GM23338 (cell line): ENCODE measurements around the gene CD2AP. TPM values are rescaled to one million over a fixed set of nuclear protein-coding genes. Genes with fewer than 3 reads are reported as not detected.

Experiments used
- ATAC-seq: fragments of 200-7000 bp; cut with Tn5 transposase; 3 replicates; pipeline ENCODE4 v1.9.1; 2020
- DNase-seq: peaks from one replicate; pipeline ENCODE4 v3.0.0-alpha.2; 2015; ENCODE audit warnings: low spot score
- H2AFZ ChIP-seq: fragments of 200-600 bp; sonication (generic); 2 replicates; pipeline ENCODE4 v1.8.0; 2016; ENCODE audit warnings: antibody characterized with exemption, mild to moderate bottlenecking, moderate library complexity
- H3F3A ChIP-seq: fragments of 200-600 bp; sonication (generic); replicated peaks from 2 replicates; pipeline ENCODE4 v1.8.0; 2017; ENCODE audit warnings: antibody characterized with exemption, mixed run types, low read depth
- H3K27ac ChIP-seq: fragments of 200-600 bp; sonication (generic); 2 replicates; pipeline ENCODE4 v1.6.1; 2016; ENCODE audit warnings: low read depth
- H3K27me3 ChIP-seq: fragments of 200-600 bp; sonication (generic); 2 replicates; pipeline ENCODE4 v1.8.0; 2016; ENCODE audit warnings: mild to moderate bottlenecking, mixed run types, moderate library complexity; ENCODE audit not compliant: insufficient read depth
- H3K36me3 ChIP-seq: fragments of 200-600 bp; sonication (generic); 2 replicates; pipeline ENCODE4 v1.8.0; 2016; ENCODE audit warnings: mild to moderate bottlenecking; ENCODE audit not compliant: insufficient read depth
- H3K4me1 ChIP-seq: fragments of 200-600 bp; sonication (generic); 2 replicates; pipeline ENCODE4 v1.8.0; 2016; ENCODE audit warnings: mild to moderate bottlenecking, moderate library complexity; ENCODE audit not compliant: insufficient read depth
- H3K4me2 ChIP-seq: fragments of 200-600 bp; sonication (generic); 2 replicates; pipeline ENCODE4 v1.7.1; 2017; ENCODE audit warnings: mixed run types
- H3K4me3 ChIP-seq: fragments of 200-600 bp; sonication (generic); 2 replicates; pipeline ENCODE4 v1.6.1; 2016; ENCODE audit warnings: mixed run types
- H3K79me2 ChIP-seq: fragments of 200-600 bp; sonication (generic); replicated peaks from 2 replicates; pipeline ENCODE4 v1.8.0; 2017; ENCODE audit warnings: mild to moderate bottlenecking; ENCODE audit not compliant: insufficient read depth
- H3K9me2 ChIP-seq: fragments of 200-600 bp; sonication (generic); 2 replicates; pipeline ENCODE4 v1.8.0; 2017; ENCODE audit not compliant: insufficient read depth
- H4K20me1 ChIP-seq: fragments of 200-600 bp; sonication (generic); replicated peaks from 2 replicates; pipeline ENCODE4 v1.8.0; 2017; ENCODE audit warnings: mild to moderate bottlenecking; ENCODE audit not compliant: insufficient read depth
- H3K27ac Mint-ChIP-seq: 2 replicates; pipeline ENCODE4 v1.8.0; 2020; ENCODE audit warnings: inconsistent platforms, mild to moderate bottlenecking, moderate library complexity, mixed read lengths
- H3K27me3 Mint-ChIP-seq: 3 replicates; pipeline ENCODE4 v1.8.0; 2022; ENCODE audit warnings: low read depth, mild to moderate bottlenecking, moderate library complexity, mixed read lengths, inconsistent platforms; ENCODE audit not compliant: insufficient read depth, poor library complexity
- H3K36me3 Mint-ChIP-seq: 3 replicates; pipeline ENCODE4 v1.8.0; 2021; ENCODE audit warnings: low read depth, mild to moderate bottlenecking, inconsistent platforms, moderate library complexity, mixed read lengths
- H3K4me1 Mint-ChIP-seq: 3 replicates; pipeline ENCODE4 v1.8.0; 2020; ENCODE audit warnings: mild to moderate bottlenecking, inconsistent platforms, mixed read lengths
- H3K4me3 Mint-ChIP-seq: 3 replicates; pipeline ENCODE4 v1.8.0; 2021; ENCODE audit warnings: moderate library complexity, mild to moderate bottlenecking, inconsistent platforms, mixed read lengths
- H3K9me3 Mint-ChIP-seq: 3 replicates; pipeline ENCODE4 v1.8.0; 2020; ENCODE audit warnings: moderate library complexity, mild to moderate bottlenecking, inconsistent platforms, mixed read lengths
- CREB1 ChIP-seq: fragments of 250-450 bp; sonication (Bioruptor Pico); IDR thresholded peaks from 2 replicates; pipeline ENCODE4 v1.5.0; 2020; ENCODE audit warnings: low read depth, mild to moderate bottlenecking, moderate library complexity
- EZH2 ChIP-seq: fragments of 200-600 bp; sonication (generic); IDR thresholded peaks from one replicate; pipeline ENCODE4 v1.8.0; 2017; ENCODE audit warnings: antibody characterized with exemption, mild to moderate bottlenecking, low read depth; ENCODE audit not compliant: unreplicated experiment
- EZH2phosphoT487 ChIP-seq: fragments of 200-600 bp; sonication (generic); IDR thresholded peaks from one replicate; pipeline ENCODE4 v1.8.1; 2018; ENCODE audit warnings: antibody characterized with exemption; ENCODE audit not compliant: unreplicated experiment
- JUNB ChIP-seq: IDR thresholded peaks from one replicate; pipeline ENCODE4 v1.6.1; 2016; ENCODE audit warnings: antibody characterized with exemption; ENCODE audit not compliant: unreplicated experiment
- POLR2AphosphoS5 ChIP-seq: IDR thresholded peaks from 2 replicates; pipeline ENCODE4 v1.6.1; 2016; ENCODE audit warnings: antibody characterized with exemption, low read depth
- REST ChIP-seq: IDR thresholded peaks from one replicate; pipeline ENCODE4 v1.6.1; 2018; ENCODE audit warnings: antibody characterized with exemption; ENCODE audit not compliant: unreplicated experiment
- ZNF114 ChIP-seq: fragments of 250-450 bp; sonication (Bioruptor Pico); IDR thresholded peaks from 2 replicates; pipeline ENCODE4 v1.5.0; 2020; ENCODE audit warnings: mild to moderate bottlenecking, moderate library complexity
- ZNF331 ChIP-seq: fragments of 250-450 bp; sonication (Bioruptor Pico); IDR thresholded peaks from 2 replicates; pipeline ENCODE4 v1.5.0; 2020; ENCODE audit warnings: low read depth, mild to moderate bottlenecking, moderate library complexity
- polyA plus RNA-seq: library from polyadenylated mRNA; unstranded; fragments of >200 nt; fragmentation: Nextera tagmentation; extraction: Ambion mirVana; gene quantifications from 2 replicates; pipeline ENCODE4 v1.2.1, GENCODE V29; 2016
- total RNA-seq: library from RNA; depleted of rRNA; stranded (reverse); fragments of >200 nt; shearing (Covaris generic); gene quantifications from 2 replicates; pipeline ENCODE4 v1.2.3, GENCODE V29; 2014

CD2AP gene
- total and polyA plus RNA-seq, 2 experiments from 2014 or later = 38.0 to 93.2 TPM

GRCh38 chr6:47535316-47536225 is 58.0 kb downstream of the CD2AP start:
- H3K27ac Mint-ChIP-seq = no peak overlapping the region

GRCh38 chr6:47536816-47537401 is 59.3 kb downstream of the CD2AP start:
- Histone ChIP-seq H3K4me3 (no peak overlapping the region), H3K4me1 (no peaks in the 10 kb centered on the region), H2AFZ (no peak overlapping the region), H3K36me3 (peaks cover 15% of the 10 kb centered on the region; the same call in 1 of the 2 replicates), H4K20me1 (no peaks in the 10 kb centered on the region), H3K79me2 (peaks cover 98% of the 10 kb centered on the region), H3K27me3 (no peaks in the 10 kb centered on the region), H3K4me2 (no peak overlapping the region), H3K27ac (no peak overlapping the region), H3F3A (no peaks in the 10 kb centered on the region), H3K9me2 (no peaks in the 10 kb centered on the region)
- H3K27ac Mint-ChIP-seq = no peak overlapping the region
- no peaks in the 10 kb centered on the region for H3K9me3 Mint-ChIP-seq
- no peak for ATAC-seq
- H3K4me3 Mint-ChIP-seq = no peak overlapping the region
- no peaks in the 10 kb centered on the region for H3K27me3 Mint-ChIP-seq
- DNase-seq = no peak
- no peak for TF ChIP-seq EZH2phosphoT487
- TF ChIP-seq ZNF331 (CRISPR knock-in tag) = no peak
- TF ChIP-seq JUNB = no peak
- TF ChIP-seq CREB1 = no peak
- TF ChIP-seq ZNF114 (CRISPR knock-in tag) = no peak
- H3K36me3 Mint-ChIP-seq = peaks cover 38% of the 10 kb centered on the region; the same call in 2 of the 3 replicates
- no peaks in the 10 kb centered on the region; the same call in 2 of the 3 replicates for H3K4me1 Mint-ChIP-seq

More at GRCh38 chr6:47535316-47536225, 58.0 kb downstream of the CD2AP start:
- peaks cover under 1% of the 10 kb centered on the region; the same call in 1 of the 2 replicates for H4K20me1 ChIP-seq
- H3K27ac ChIP-seq = no peak overlapping the region
- H3K4me2 ChIP-seq = no peak overlapping the region
- no peaks in the 10 kb centered on the region for H3F3A ChIP-seq
- no peak overlapping the region for H2AFZ ChIP-seq
- Mint-ChIP-seq H3K4me1 (no peaks in the 10 kb centered on the region; the same call in 2 of the 3 replicates), H3K4me3 (no peak overlapping the region), H3K36me3 (peaks cover 35% of the 10 kb centered on the region; the same call in 2 of the 3 replicates), H3K9me3 (no peaks in the 10 kb centered on the region), H3K27me3 (no peaks in the 10 kb centered on the region)
- H3K4me1 ChIP-seq = no peaks in the 10 kb centered on the region
- no peaks in the 10 kb centered on the region for H3K27me3 ChIP-seq
- no peak for DNase-seq
- peaks cover 98% of the 10 kb centered on the region for H3K79me2 ChIP-seq
- no peak overlapping the region for H3K4me3 ChIP-seq
- H3K36me3 ChIP-seq = peaks cover 15% of the 10 kb centered on the region; the same call in 1 of the 2 replicates
- no peaks in the 10 kb centered on the region for H3K9me2 ChIP-seq
- TF ChIP-seq POLR2AphosphoS5 (no peak), EZH2 (no peak), JUNB (no peak), ZNF114 (CRISPR knock-in tag) (no peak), REST (no peak), ZNF331 (CRISPR knock-in tag) (no peak)
- no peak for ATAC-seq
